Activated T-cell treated with anti-CD3 and anti-CD28 coated beads, Interleukin-2, amount 50 U/mL, for 1 hour (primary cell): Measurements from ENCODE around the gene ASB11.
A peak's percentile ranks its signal among the peaks of the same experiment; 100 is the strongest.
"Not testable (repeated sequence)": the region's sequence is repeated elsewhere in the genome, so short reads cannot be mapped to it uniquely, and the experiment has no call there.

Source experiments
- DNase-seq: peaks from one replicate; pipeline ENCODE4 v3.0.0-alpha.2; 2020

The ASB11 gene, protein sequence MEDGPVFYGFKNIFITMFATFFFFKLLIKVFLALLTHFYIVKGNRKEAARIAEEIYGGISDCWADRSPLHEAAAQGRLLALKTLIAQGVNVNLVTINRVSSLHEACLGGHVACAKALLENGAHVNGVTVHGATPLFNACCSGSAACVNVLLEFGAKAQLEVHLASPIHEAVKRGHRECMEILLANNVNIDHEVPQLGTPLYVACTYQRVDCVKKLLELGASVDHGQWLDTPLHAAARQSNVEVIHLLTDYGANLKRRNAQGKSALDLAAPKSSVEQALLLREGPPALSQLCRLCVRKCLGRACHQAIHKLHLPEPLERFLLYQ

DNA sequence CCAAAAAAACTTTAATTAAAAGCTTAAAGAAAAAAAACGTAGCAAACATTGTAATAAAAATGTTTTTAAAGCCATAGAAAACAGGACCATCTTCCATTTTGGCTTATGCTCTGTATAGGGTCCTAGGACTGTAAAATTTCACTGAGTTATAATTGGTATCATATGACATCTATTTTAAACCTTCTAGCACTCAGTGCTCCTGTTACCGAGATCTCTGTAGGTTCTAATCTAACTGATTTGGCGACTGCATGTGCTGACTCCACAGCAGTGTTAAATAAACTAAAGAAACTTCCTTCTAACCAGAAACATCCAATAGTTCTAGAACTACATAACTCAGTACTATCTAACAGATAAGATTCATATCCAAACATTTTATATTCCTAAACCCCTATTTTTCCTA is at the start of gene ASB11:
Gene ASB11 (minus strand): TSS at position 132 of the 400 bp plus-strand sequence. CDS start 35 bp downstream, at position 97.
- no peak for DNase-seq

DNA sequence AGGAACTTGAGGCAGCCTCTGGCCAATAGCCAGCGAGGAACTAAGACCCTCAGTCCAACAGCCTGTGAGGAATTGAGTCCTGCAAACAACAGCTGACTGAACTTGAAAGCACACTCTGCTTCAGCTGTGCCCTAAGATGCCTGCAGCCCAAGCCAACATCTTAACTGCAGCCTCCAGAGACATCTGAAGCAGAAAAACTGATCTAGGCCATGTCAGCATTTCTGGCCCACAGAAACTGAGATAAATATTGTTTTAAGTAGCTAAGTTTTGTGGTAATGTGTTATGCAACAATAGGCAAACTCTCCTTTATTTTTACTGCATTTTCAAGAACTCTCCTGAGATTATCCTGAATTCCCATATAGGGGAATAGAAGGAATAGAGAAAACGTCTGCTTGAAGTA is 44.3 kb upstream of the ASB11 start:
- DNase-seq, result no peak

DNA sequence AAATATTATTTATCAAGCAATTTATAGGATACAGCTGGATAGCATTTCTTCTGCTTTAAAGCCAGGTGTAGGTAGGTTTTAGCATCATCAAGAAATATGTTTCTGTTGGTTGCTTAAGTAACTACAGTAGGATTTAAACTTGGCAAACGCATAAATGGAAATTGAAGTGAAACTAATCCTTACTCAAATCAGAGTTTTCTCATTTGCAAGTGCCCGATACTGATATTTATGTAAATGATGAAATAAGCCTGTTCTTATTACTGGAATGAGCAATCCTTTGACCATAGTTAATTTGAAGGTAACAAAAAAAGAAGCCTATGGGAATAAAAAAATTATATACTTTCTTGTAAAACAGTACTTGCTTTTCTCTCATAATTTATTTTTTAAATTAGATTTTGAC is 43.1 kb upstream of the ASB11 start:
- DNase-seq, result no peak

DNA sequence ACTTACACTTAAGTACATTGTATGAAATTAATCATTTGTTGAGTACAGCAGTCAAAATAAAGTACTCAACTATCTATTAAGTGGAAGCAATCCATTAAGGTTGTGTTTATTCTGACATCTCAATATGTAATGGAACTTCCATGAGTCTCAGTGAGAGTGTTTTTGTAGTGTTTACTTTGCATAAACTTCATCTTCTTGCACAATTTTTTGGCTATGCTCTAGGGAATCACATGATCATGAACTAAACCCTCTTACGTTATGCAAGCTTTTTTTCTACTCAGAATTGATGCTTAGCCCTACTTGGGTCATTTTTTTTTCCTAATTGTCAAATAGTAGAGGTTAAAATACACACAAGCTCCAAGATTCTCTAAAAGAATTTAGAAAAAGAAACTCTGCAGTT is 41.0 kb upstream of the ASB11 start:
- DNase-seq, result no peak

DNA sequence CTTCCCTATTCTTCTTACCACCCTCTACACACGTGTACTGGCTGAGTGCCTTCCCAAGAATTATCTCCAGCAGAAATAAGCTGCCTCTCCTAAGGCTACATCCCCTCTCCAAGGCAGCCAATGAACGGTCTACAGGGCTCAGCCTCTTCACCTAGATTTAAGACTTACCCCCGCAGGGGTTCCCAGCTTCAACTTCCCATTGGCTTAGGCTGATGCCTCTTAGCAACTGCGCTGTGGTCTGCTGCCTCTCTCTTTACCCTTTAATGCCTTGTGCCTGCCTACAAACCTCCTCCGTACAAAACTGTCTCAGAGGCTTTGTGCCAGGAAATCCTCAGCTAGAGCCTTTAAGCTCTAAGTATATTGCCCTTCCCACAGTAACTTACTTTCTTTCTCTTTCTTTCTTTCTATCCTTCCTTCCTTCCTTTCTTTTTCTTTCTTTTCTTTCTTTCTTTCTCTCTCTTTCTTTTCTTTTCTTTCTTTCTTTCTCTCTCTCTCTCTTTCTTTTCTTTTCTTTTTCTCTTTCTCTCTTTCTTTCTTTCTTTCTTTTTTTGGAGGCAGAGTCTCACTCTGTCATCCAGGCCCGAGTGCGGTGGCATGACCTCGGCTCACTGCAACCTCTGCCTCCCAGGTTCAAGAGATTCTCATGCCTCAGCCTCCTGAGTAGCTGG is 35.0 kb upstream of the ASB11 start:
- DNase-seq, result no peak

DNA sequence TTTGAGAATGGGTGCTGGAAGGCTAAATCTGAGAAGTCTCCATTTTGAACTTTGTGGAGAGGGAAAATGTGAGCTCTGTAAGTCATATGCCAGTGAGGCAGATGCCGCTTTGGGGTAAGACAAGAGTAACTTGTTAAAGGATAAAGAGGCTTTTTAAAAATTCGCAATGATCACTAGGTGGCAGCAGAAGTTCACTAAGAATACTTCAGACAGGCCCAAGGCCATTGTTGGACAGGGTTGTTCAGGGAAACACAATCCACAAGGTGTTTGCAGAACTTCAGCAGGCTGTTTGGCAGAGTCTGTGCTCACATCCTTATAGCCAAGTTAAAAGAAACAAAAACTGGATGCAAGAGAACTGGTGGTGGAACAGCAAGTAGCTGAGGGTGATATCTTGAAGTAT is 33.6 kb upstream of the ASB11 start:
- peak; percentile 15 for DNase-seq

DNA sequence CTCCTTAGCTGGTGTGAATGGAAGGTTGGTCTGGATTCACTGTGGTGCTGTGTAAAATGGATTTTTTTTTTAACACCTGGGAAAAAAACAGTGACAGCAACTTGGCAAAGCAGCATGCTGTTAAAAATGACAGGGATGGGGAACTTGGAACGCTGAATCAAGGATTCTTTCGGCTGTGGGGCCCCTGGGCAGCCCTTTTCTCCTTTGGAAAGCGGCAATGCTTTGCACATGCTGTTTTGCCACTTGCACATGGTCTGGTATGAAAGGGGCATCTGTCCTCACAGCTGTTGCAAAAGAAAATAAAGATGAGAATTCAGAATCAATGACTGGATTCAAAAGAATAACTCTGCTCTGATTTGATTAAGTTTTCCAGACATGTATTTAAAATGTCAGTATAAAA is 30.5 kb upstream of the ASB11 start:
- no peak for DNase-seq

DNA sequence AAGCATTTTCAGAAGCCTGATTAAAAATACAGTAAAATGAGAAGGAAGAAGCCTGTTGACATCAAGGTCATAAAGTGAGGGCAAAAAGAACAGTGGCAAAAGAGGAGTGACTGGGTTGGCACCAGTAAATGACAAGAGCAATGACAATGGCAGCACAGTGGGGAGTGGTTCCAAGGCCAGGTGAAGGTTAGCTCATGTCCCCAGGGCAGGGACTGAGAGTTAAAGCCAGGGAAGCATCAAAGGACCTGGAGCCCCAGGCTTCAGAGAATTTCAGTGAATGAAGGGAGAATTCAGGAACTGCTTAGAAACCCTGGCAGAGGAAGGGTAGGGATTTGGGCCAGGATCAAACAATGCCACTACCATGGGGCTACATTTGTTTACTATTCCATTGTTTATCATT is 28.7 kb upstream of the ASB11 start:
- DNase-seq, result no peak

DNA sequence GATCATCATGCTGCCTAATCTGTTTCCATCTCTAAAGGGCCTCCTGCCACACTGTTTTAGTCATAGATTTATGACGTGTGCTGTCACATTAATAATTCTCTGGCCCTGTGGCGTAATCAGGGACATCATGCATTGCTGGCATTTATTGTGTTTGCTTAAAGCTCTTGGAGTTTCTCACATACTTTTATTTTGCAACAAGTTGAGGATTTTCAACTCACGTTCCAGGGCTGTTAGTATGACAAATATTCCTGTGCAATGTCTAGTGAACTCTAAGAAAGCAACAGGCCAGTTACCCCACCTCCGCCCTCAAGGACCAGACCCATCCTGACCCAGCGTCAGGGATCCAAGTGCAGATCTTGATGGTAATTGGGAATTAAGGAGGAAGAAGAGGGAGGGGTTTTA is 27.6 kb upstream of the ASB11 start:
- DNase-seq, result no peak

DNA sequence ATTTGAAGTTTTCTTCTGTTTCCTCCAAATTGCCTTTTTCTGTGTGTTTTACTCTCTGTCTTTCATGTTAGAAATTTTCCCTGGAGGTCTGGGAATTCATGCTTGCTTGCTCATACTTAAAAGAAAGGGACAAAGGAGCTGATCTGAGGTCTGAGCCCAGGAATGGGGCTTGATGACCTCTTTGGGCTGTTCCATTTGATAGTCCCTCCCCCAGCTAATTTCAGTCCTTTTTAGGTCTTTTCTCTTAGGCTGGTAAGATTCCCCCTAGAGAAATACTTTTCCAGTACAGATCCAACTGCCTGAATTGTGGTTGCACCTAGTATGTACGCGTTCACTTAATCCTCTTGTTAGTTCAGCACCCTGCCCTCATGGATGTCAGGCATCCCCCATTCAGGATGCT is 25.4 kb upstream of the ASB11 start:
- no peak for DNase-seq

DNA sequence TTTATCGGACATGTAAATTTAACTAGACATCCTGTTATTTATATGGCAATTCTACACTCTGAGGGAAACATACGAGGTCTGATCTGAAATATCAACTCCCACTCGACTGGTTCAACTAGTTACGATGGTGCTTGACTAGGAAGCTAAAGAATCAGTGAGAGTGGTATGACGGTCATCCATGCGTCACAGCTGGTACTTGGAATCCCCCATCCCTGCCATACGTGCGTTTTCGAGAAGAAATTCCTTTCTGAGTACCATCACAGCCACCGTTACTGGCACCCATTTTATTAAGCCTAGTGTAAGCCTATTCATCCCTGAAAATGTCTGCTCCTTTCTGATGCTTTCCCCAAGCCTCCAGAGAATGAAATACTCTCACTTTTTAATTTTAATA is 20.6 kb upstream of the ASB11 start:
- DNase-seq, result peak; percentile 33

DNA sequence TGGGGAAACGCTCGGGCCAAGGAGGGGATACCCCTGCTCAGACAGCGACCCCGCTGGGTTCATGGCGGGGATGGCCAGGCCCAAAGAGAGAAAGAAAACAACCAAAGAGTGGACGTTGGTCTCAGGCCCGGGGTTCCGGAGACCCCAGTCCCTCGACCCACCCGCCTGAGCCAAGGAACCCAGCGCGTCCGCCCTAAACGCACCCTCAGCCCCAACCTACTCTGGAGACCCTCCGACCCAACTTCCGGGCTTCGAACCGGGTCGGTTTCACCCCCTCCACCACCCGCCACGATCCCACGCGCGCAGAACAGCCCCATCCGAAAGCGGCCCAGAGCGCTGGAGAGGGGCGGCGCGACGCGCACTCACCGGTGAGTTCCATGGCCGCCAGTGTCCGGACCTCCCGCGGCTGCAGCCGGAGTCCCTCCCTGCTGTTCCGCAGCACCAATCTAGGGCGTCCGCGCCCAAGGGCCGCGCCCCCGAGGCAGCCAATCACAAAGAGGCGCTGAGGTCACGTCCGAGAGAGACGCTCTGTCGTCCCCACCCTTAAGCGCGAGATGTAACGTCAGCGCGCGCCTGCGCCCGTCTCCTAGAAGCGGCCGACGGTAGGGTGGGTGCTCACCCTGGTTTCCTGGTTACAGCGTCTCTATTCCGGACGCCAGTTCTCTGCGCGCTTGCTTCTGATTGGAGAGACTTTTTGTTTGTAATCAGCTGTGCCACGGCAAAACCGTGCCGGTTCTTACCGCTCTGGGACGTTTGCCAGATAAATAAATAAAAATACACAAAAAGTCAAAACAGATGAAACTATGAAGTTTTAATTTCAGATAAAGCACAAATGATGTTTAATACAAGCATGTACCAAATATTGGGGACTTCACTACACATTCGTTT is 19.9 kb upstream of the ASB11 start, which contains the start of gene PIGA:
Gene PIGA (minus strand): TSS at position 389 of the 888 bp plus-strand sequence. CDS start 3,593 bp downstream, outside the sequence.
- peak; percentile 86 for DNase-seq

DNA sequence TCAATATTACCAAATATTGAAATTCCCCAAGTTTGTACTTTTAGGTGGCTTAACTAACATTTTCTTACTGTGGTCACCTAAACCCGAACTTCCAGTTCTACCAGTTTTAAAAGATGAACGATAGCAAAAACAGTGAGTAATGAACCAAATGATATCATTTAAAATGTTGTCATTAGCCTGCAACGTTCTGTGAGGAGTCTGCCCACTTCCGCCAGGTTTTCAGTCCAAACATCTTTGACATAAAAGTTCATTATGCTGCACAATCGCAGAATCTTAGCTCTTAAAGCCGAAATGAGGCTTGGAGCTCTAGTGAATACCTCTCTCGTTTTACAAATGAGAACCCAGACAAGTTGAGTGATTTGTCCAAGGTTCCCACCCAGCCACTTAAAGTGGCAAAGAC is 19.1 kb upstream of the ASB11 start:
- no peak for DNase-seq

DNA sequence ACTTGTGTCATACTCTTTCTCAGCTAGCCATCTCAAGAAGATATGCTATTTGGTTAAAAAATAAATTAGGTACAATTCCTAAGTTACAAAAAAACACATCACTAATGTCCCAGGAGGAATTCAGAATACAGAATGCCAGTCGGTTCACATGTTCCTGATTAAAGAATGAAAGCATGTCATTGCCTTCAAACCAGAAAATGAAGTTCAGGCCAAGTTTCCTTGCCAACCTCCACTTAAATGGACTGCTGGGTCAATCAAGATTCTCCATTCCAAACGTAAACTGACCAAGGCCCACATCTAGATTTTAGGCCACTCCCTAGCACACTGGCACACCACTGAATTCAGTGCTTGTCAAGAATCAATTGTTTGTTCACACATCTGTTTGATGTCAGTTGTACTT is 13.4 kb upstream of the ASB11 start:
- no peak for DNase-seq

DNA sequence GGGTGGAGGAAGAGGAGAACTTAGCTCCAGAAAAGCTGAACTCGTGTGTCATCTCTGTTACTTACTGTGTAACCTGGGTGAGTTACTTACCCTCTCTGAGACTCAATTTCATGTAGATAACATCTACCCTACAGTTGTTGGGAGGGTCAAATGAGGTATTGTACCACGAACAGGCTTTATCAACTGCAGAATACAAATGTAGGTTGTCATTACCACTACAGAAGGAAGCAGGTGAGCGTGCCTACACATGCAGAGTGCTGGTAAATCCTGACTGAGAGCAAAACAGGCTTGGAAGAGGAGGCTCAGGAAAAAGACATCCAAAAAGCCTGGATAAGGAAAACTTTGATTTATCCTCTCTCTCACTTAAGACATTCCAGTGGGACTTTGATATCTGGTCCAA is 12.7 kb upstream of the ASB11 start:
- no peak for DNase-seq

DNA sequence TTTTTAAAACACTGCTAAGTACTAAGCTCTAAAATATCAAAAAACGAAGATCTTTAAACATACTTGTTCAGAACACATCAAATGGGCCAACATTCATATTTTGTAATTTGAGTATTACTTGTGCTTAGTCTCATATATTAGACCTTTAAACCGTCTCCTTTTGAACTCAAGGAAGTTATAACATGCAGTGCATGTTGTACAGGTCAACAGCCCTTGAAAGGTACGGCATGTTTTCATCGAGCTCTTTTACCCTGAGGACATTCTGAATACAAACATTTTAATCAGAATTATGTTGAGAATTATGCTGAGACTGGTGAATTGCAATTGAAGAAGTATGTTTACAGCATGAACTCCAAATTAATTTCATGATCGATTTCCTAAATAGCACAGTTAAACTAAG is 7.0 kb upstream of the ASB11 start:
- no peak for DNase-seq

DNA sequence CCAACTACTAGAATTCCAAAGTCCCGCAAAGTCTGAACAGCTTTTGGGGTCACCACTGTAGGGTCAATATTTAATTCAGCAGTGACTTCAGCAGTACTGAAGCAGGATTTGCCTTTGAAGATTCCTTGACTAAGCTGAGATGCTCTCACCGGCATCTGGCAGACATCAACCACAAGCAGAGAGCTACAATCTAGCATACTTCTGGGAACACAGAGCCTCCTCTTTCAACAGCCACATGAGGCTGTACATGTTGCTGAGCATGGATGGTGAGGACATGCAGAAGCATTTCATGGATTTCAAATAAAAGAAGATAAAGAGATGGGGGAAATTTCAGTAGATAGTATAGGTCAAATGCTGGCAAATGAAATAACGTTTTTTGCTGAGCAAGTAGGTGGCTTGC is 6.6 kb upstream of the ASB11 start:
- DNase-seq, result no peak

DNA sequence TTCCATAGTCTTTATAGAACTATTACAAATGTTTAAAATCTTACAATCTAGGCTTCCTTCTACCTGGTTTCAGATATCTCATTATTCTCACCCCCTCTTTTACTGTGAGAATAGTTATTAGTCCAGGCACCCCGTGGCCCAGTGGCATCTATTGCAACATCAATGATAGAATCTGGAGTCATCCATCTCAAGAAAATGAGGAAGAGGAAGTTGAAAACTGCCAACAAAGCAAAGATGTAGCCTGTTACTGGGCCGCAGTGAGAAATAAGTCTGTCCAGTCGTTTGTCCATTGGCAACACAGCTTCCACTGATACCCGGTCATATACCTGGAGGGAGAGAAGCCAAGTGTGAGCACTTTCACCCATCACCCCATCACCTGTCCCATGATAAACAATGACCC is 6.0 kb upstream of the ASB11 start:
- no peak for DNase-seq

DNA sequence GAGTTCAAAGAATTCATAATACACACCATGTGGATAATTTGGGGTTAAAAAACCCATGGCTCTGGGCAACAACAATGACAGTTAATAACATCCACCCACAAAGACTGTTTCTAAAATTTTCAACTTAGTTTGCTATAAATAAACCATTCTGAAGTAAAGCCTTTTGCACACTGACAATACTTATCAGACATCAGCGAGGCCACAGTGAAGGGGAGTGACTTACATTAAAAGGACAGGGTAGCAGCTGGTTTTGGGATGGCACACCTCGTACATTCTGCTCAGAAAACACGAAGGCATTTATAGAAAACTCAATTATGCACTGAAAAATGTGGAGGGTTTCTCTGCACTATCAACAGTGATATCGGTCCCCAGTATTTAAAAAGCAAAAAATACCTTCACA is 4.9 kb upstream of the ASB11 start:
- DNase-seq, result no peak

DNA sequence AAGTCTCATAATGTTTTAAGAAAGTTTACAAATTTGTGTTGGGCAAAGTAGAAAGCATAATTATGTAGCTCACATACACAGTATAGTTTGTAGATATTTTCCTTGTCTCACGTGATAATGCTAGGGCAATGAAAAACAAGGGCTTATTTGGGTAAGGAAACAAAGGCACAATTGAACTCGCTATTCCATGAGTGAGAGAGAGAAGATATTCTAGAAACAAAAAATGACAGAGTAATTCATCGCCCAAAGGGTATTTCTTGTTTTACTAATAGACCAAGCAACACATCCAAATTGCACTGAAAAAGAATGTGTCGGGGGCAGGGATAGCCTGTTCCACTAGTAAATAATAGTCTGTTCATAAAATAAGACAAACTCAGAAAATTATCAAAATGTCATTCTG is 3.6 kb upstream of the ASB11 start:
- DNase-seq, result no peak

DNA sequence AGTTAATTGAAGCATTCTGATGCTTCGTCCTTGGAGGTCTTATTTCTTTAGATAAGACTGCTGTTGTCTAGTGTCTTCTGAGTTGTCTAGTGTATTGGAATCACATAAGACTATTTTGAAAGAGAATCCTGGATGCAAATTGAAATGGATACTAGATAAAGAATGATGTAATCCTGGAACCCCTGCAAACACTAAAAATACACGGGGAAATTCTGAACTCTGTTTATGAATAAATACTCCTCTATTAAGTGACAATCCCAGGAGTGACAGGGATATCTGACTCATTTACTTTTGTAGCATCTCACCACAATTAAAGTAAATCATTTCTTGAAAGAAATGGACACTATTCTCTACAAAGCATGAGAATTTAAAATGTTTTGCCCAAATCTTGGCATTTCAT is 968 bp downstream of the ASB11 start:
- DNase-seq, result no peak

DNA sequence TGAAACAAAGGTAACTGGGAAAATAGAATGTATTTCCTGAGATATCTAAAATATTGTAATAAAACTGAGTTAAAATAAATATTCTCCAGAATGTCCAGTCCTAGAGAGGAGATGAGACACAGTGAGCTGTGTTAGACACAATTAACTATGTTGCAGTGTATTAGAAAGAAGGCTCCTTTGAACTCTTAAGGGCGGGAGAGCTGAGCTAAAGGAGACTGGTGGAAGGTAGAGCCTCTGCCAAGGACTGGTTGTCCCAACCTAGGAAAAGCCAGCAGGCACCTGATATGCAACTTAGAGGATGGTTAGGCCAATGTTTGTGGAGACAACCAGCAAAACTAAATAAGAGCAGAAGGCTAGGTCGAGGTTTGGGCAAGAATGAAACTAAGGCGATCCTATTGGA is 4.3 kb downstream of the ASB11 start:
- DNase-seq, result no peak

DNA sequence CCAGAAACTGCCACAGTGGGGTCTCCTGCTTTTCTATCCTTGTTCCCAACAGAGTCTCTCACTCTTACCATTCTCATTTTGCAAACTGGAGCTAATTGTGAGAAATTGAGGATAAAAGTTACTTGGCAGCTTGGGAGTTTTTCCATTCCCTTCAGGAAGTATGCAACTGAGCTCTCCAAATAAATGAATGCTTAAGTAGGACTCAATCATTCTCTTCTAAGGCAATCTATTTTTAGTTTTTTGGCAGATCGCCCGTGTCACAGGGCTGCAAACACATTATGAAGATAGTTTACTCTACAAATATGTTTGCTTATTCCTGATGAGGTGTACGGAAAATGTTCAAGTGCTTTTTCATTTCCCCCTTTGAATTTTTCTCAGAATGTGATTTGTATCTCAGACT is 5.3 kb downstream of the ASB11 start:
- no peak for DNase-seq

DNA sequence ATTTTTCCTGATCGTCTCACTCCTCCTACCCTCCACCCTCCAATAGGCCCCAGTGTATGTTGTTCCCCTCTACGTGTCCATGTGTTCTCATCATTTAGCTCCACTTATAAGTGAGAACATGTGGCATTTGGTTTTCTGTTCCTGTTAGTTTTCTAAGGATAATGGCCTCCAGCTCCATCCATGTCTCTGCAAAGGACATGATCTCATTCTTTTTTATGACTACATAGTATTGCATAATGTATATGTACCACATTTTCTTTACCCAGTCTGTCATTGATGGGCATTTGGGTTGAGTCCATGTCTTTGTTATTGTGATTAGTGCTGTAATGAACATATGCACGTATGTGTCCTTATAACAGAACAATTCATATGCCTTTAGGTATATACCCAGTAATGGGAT is 9.5 kb downstream of the ASB11 start:
- not testable (repeated sequence) for DNase-seq
